Right ventricle myocardium superior (tissue), 1 donor: ENCODE data around the gene TMCC2. TPM values are rescaled to one million over a fixed set of nuclear protein-coding genes. Genes with fewer than 3 reads are reported as not detected.
"Not testable (repeated sequence)": the region's sequence is repeated elsewhere in the genome, so short reads cannot be mapped to it uniquely, and the experiment has no call there.

Source experiments
- ATAC-seq: fragments of 200-7000 bp; cut with Tn5 transposase; one replicate; pipeline ENCODE4 v1.9.1; 2020; ENCODE audit warnings: mild to moderate bottlenecking; ENCODE audit not compliant: poor library complexity
- DNase-seq: peaks from one replicate; pipeline ENCODE4 v3.0.0-alpha.2; 2020
- intact Hi-C: fragments of 100-400 bp; cut with DNase I; formaldehyde crosslinking; loops from one replicate; pipeline ENCODE4 v1.11.2; 2022
- total RNA-seq: library from RNA; stranded (reverse); fragmentation: NEBNext Ultra II Directional; extraction: Animal tissue kit (Norgen Biotek cat#: 25700); gene quantifications from one replicate; pipeline ENCODE4 v1.2.1, GENCODE V29; 2021
- donor health status: DM: no; HTN: yes; CAD: no; lungs with severe emphysema.

The TMCC2 gene
- total RNA-seq, 1 donor from 2014 or later = 1.3 TPM

GRCh38 chr1:205287767-205288559, 60.2 kb downstream of the TMCC2 start:
- intact Hi-C loops = no loop called here
- peak; percentile 65 for DNase-seq
- peak; percentile 60 for ATAC-seq

- intact Hi-C loops = no loop called here
- ATAC-seq = no peak
- DNase-seq = no peak
Measured at GRCh38 chr1:205291596-205291995, 63.9 kb downstream of the TMCC2 start.

- ATAC-seq (no peak), DNase-seq (no peak)
- intact Hi-C loops = no loop called here
Measured at GRCh38 chr1:205293350-205294074, 65.8 kb downstream of the TMCC2 start.

GRCh38 chr1:205294175-205294917, 66.6 kb downstream of the TMCC2 start:
- ATAC-seq (peak; percentile 49), DNase-seq (no peak)
- intact Hi-C loops = no loop called here

GRCh38 chr1:205294934-205295333, 67.2 kb downstream of the TMCC2 start:
- DNase-seq (no peak), ATAC-seq (no peak)
- intact Hi-C loops = no loop called here

GRCh38 chr1:205296154-205296553, 68.4 kb downstream of the TMCC2 start:
- ATAC-seq = no peak
- intact Hi-C loops = no loop called here

GRCh38 chr1:205297546-205298177, 69.9 kb downstream of the TMCC2 start:
- intact Hi-C loops, DNase-seq, ATAC-seq: not testable (repeated sequence)

More at GRCh38 chr1:205296154-205296553, 68.4 kb downstream of the TMCC2 start:
- DNase-seq = no peak

- DNase-seq = no peak
- intact Hi-C loops = no loop called here
- no peak for ATAC-seq
Measured at GRCh38 chr1:205298191-205298994, 70.6 kb downstream of the TMCC2 start.

- DNase-seq = no peak
- ATAC-seq = no peak
Measured at GRCh38 chr1:205300149-205300548, 72.4 kb downstream of the TMCC2 start.

GRCh38 chr1:205301205-205301821, 73.6 kb downstream of the TMCC2 start:
- DNase-seq = no peak
- intact Hi-C loops = no loop called here
- peak; percentile 36 for ATAC-seq

More at GRCh38 chr1:205300149-205300548, 72.4 kb downstream of the TMCC2 start:
- intact Hi-C loops = no loop called here

GRCh38 chr1:205301842-205302588, 74.3 kb downstream of the TMCC2 start:
- ATAC-seq (no peak), DNase-seq (no peak)
- intact Hi-C loops = no loop called here

- ATAC-seq = no peak
- DNase-seq = no peak
- intact Hi-C loops = no loop called here
Measured at GRCh38 chr1:205303247-205303888, 75.6 kb downstream of the TMCC2 start.

GRCh38 chr1:205304046-205304694, 76.4 kb downstream of the TMCC2 start:
- DNase-seq (no peak), ATAC-seq (no peak)

GRCh38 chr1:205304695-205305070, 76.9 kb downstream of the TMCC2 start:
- DNase-seq = no peak
- intact Hi-C loops = no loop called here
- no peak for ATAC-seq

More at GRCh38 chr1:205304046-205304694, 76.4 kb downstream of the TMCC2 start:
- intact Hi-C loops = no loop called here

- peak; percentile 40 for ATAC-seq
- DNase-seq = no peak
- intact Hi-C loops = no loop called here
Measured at GRCh38 chr1:205306929-205307566, 79.3 kb downstream of the TMCC2 start.

GRCh38 chr1:205309741-205310140, 82.0 kb downstream of the TMCC2 start:
- DNase-seq (no peak), ATAC-seq (no peak)
- intact Hi-C loops = no loop called here
